Measurements from ENCODE around the gene BANF1. TPM values are rescaled to one million over a fixed set of nuclear protein-coding genes. Genes with fewer than 3 reads are reported as not detected.

BANF1 gene
- total and polyA plus RNA-seq, 9 of the 15 experiments (the other 6 are each of a cell fraction or from before 2014, with no cell fraction given), result 108 to 651 (median 263) TPM

GRCh38 chr11:65982824-65983588, 19.3 kb upstream of the BANF1 start (continued):
- TF ChIP-seq GTF3C2 (IDR thresholded peaks at IDR 0.05; ENCODE audit: borderline replicate concordance, extremely low read depth, insufficient read length) (no peak), TRIM28 (IDR thresholded peaks at IDR 0.05) (no peak)

GRCh38 chr11:65983589-65983987, 18.7 kb upstream of the BANF1 start:
- H3K27me3 ChIP-seq (ENCODE audit: control insufficient read depth in 2 of 2, insufficient read depth in 2 of 2, low read length in 2 of 2), result no peaks in the 10 kb centered on the region
- ATAC-seq (no peak), DNase-seq (ENCODE audit: extremely low read depth in 1 of 4, low spot score in 3 of 4) (no peak), FAIRE-seq (no peak)
- peaks cover 10% of the 10 kb centered on the region; the same call in 2 of the 3 replicates for H3K36me3 ChIP-seq (ENCODE audit: control insufficient read depth, insufficient read depth, low read length)
- H2AFZ ChIP-seq (ENCODE audit: low read depth, low read length), result no peak overlapping the region
- H3K9me3 ChIP-seq (replicated peaks; ENCODE audit: control insufficient read depth, insufficient read depth, low read depth, low read length), result no peaks in the 10 kb centered on the region
- no peak overlapping the region for H3K4me3 ChIP-seq
- CTCF ChIA-PET (ENCODE audit: low intra/inter-chr PET ratio), result no interaction called here
- H3K9me1 ChIP-seq (ENCODE audit: control insufficient read depth, insufficient read depth, low read length), result no peaks in the 10 kb centered on the region
- no peak overlapping the region; the same call in 2 of the 3 replicates for H3K27ac ChIP-seq (ENCODE audit: extremely low read depth, low read depth, low read length)
- H3K79me2 ChIP-seq (ENCODE audit: control insufficient read depth, insufficient read depth, low read length), result no peaks in the 10 kb centered on the region
- no TSS peak for BruUV-seq (replicated peaks)
- H3K9ac ChIP-seq (ENCODE audit: insufficient read depth in 1 of 2, low read depth in 2 of 2, low read length in 2 of 2), result peak overlapping the region in 1 of 2 experiments; percentile 53; a peak in 2 of 4 replicates
- intact Hi-C loops (cut with micrococcal nuclease) (loop anchor here (10.0 kb wide), 1 partner anchor 199 kb away; the partner anchor contains the start of genes AP5B1 and OVOL1), in situ Hi-C loops (cut with MboI) (no loop called here)
- no peaks in the 10 kb centered on the region for H4K20me1 ChIP-seq (replicated peaks; ENCODE audit: control insufficient read depth, insufficient read depth, low read length)
- peaks cover 0 to 15% of the 10 kb centered on the region in 2 experiments; a peak in 1 of 5 replicates for H3K4me1 ChIP-seq (replicated peaks in 1 of 2; ENCODE audit: control insufficient read depth in 2 of 2, insufficient read depth in 2 of 2, low read length in 2 of 2)
- 56% methylated on average over 5 of the region's 5 CpGs for WGBS (ENCODE audit: insufficient coverage, low coverage, missing lambda C conversion rate)
- no peak overlapping the region for H3K4me2 ChIP-seq (ENCODE audit: insufficient read depth, low read length)
- POLR2A ChIA-PET, result interaction anchor here (0.6 to 1.4 kb wide), 3 partner anchors 39 to 93 kb away, joined by 3 to 5 read pairs (median 4); partner anchors contain the start of gene CCDC85B
- TF ChIP-seq CTBP1 (IDR thresholded peaks at IDR 0.05; ENCODE audit: borderline replicate concordance) (no peak), HCFC1 (IDR thresholded peaks at IDR 0.05; ENCODE audit: low read depth, low read length) (no peak), NR3C1 (CRISPR knock-in tag; IDR thresholded peaks at IDR 0.05) (no peak), POLR2A (conservative IDR thresholded peaks at IDR 0.05) (no peak), ATF4 (CRISPR knock-in tag; IDR thresholded peaks at IDR 0.05) (no peak), ELK1 (CRISPR knock-in tag; IDR thresholded peaks at IDR 0.05) (no peak), CREB5 (CRISPR knock-in tag; IDR thresholded peaks at IDR 0.05) (no peak), THAP7 (CRISPR knock-in tag; IDR thresholded peaks at IDR 0.05) (no peak), CCNT2 (IDR thresholded peaks at IDR 0.05; ENCODE audit: borderline replicate concordance, extremely low read depth, insufficient read length, low read depth, low read length) (no peak), NR1H2 (CRISPR knock-in tag; IDR thresholded peaks at IDR 0.05) (no peak), BRF1 (IDR thresholded peaks at IDR 0.05; ENCODE audit: borderline replicate concordance, extremely low read depth, insufficient read length) (no peak)
